Measurements from ENCODE around the gene UBE2I. TPM values are rescaled to one million over a fixed set of nuclear protein-coding genes. Genes with fewer than 3 reads are reported as not detected.

UBE2I gene
- total and polyA plus RNA-seq, 4 donors: 19.4 to 23.9 (median 22.5) TPM

DNA sequence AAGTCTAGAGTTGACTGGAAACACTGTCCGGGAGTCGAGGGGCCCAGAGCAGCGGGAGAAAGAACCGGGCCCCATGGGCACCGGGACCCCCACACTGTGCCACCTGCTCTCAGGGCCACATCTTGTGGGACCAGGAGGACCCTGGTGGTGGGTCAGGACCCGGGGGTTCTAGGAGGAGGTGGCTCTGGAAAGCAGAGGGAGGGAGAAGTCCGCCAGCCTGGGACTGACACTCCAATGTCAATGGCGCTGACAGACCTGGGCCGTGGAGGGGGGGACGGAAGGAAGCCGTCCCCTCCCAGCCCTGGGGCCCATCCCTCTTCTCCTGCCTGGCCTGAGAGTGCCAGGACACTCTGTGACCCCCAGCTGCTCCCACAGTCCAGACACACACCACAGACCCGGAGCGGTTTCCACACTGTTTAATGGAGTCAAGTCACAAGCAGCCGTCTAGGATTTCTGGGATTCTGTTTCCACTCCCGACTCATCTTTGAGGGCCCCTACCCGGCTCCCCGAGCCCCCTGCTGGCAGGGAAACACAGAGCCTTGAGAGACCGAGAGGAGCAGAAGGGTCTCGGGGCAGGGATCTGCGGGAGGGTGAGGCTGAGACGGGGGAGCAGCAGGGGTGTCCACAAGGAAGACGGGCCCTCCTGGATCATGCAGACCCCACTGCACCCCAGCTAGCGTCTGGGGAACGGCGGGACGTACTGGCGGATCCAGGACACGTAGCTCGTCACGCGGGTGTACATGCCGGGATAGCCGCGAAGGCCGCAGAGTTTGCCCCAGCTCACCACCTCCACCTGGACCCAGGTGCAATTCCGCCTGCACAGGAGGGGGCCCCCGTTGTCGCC lies 23.5 kb upstream of the UBE2I start:
- 80% methylated on average over 38 of the region's 38 CpGs for WGBS
- H3K27ac ChIP-seq (ENCODE audit: low read depth in 1 of 2, low read length in 2 of 2): no peak overlapping the region
- no peaks in the 10 kb centered on the region for H3K27me3 ChIP-seq (ENCODE audit: control insufficient read depth in 4 of 4, insufficient read depth in 4 of 4, low read length in 3 of 4)
- H3K36me3 ChIP-seq (ENCODE audit: control insufficient read depth in 4 of 4, insufficient read depth in 3 of 4, low read depth in 1 of 4, low read length in 3 of 4): no peaks in the 10 kb centered on the region
- no peaks in the 10 kb centered on the region for H3K9me3 ChIP-seq (ENCODE audit: control insufficient read depth in 4 of 4, low read length in 3 of 4)
- peaks cover 1 to 15% (median 10%) of the 10 kb centered on the region in 4 donors for H3K4me1 ChIP-seq (ENCODE audit: control insufficient read depth in 4 of 4, insufficient read depth in 4 of 4, low read length in 3 of 4)
- no peak overlapping the region for H3K4me3 ChIP-seq (ENCODE audit: low read depth in 1 of 3, low read length in 3 of 3)
- no peak for DNase-seq (ENCODE audit: low spot score)
- no peak overlapping the region for H3K9ac ChIP-seq (ENCODE audit: low read depth in 1 of 2, low read length in 2 of 2)
- TF ChIP-seq NR2F2 (IDR thresholded peaks at IDR 0.05) (no peak), RXRA (IDR thresholded peaks at IDR 0.05) (no peak), FOXA2 (IDR thresholded peaks at IDR 0.05) (no peak), GABPA (IDR thresholded peaks at IDR 0.05 in 1 of 2, conservative IDR thresholded peaks at IDR 0.05 in 1 of 2) (no peak), FOXA1 (IDR thresholded peaks at IDR 0.05) (no peak), TAF1 (conservative IDR thresholded peaks at IDR 0.05) (no peak), HNF4G (IDR thresholded peaks at IDR 0.05) (no peak)
- TF ChIP-seq, protein P1, sequence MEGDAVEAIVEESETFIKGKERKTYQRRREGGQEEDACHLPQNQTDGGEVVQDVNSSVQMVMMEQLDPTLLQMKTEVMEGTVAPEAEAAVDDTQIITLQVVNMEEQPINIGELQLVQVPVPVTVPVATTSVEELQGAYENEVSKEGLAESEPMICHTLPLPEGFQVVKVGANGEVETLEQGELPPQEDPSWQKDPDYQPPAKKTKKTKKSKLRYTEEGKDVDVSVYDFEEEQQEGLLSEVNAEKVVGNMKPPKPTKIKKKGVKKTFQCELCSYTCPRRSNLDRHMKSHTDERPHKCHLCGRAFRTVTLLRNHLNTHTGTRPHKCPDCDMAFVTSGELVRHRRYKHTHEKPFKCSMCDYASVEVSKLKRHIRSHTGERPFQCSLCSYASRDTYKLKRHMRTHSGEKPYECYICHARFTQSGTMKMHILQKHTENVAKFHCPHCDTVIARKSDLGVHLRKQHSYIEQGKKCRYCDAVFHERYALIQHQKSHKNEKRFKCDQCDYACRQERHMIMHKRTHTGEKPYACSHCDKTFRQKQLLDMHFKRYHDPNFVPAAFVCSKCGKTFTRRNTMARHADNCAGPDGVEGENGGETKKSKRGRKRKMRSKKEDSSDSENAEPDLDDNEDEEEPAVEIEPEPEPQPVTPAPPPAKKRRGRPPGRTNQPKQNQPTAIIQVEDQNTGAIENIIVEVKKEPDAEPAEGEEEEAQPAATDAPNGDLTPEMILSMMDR (IDR thresholded peaks at IDR 0.05; ENCODE audit: low read depth, low read length, missing input control): no peak
- TF ChIP-seq, protein P2, sequence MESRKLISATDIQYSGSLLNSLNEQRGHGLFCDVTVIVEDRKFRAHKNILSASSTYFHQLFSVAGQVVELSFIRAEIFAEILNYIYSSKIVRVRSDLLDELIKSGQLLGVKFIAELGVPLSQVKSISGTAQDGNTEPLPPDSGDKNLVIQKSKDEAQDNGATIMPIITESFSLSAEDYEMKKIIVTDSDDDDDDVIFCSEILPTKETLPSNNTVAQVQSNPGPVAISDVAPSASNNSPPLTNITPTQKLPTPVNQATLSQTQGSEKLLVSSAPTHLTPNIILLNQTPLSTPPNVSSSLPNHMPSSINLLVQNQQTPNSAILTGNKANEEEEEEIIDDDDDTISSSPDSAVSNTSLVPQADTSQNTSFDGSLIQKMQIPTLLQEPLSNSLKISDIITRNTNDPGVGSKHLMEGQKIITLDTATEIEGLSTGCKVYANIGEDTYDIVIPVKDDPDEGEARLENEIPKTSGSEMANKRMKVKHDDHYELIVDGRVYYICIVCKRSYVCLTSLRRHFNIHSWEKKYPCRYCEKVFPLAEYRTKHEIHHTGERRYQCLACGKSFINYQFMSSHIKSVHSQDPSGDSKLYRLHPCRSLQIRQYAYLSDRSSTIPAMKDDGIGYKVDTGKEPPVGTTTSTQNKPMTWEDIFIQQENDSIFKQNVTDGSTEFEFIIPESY (IDR thresholded peaks at IDR 0.05): no peak
- TF ChIP-seq, protein P3, sequence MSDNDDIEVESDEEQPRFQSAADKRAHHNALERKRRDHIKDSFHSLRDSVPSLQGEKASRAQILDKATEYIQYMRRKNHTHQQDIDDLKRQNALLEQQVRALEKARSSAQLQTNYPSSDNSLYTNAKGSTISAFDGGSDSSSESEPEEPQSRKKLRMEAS (IDR thresholded peaks at IDR 0.05): no peak

DNA sequence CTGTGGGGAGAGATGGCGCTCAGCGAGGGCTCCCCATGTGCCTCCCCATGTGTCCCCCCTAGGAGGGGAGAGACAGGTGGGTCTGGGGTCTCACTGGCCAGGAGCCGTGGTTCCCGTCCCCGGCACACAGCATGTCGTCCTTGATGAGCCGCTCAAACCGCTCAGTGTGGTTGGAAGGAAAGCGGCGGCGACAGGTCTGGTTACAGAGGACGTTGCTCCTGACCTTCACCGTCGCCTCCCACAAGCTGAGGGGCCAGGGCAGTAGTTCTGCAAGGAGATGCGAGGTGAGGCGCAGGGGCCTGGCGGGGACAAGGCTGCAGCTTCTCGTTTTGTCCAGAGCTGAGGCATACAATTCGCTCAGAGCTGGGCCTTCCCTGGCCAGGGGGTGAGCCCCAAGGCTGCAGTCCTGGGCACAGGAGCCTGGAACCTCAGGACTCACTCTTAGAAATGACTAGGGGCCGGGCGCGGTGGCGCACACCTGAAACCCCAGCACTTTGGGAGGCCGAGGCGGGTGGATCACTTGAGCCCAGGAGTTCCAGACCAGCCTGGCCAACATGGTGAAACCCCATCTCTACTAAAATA lies 22.8 kb upstream of the UBE2I start:
- Histone ChIP-seq H3K36me3 (ENCODE audit: control insufficient read depth in 4 of 4, insufficient read depth in 3 of 4, low read depth in 1 of 4, low read length in 3 of 4) (no peaks in the 10 kb centered on the region), H3K9ac (ENCODE audit: low read depth in 1 of 2, low read length in 2 of 2) (no peak overlapping the region), H3K4me1 (ENCODE audit: control insufficient read depth in 4 of 4, insufficient read depth in 4 of 4, low read length in 3 of 4) (peaks cover 7 to 21% (median 14%) of the 10 kb centered on the region in 4 donors), H3K9me3 (ENCODE audit: control insufficient read depth in 4 of 4, low read length in 3 of 4) (no peaks in the 10 kb centered on the region), H3K27me3 (ENCODE audit: control insufficient read depth in 4 of 4, insufficient read depth in 4 of 4, low read length in 3 of 4) (no peaks in the 10 kb centered on the region), H3K27ac (ENCODE audit: low read depth in 1 of 2, low read length in 2 of 2) (no peak overlapping the region), H3K4me3 (ENCODE audit: low read depth in 1 of 3, low read length in 3 of 3) (no peak overlapping the region)
- no peak for DNase-seq (ENCODE audit: low spot score)
- WGBS: 87% methylated on average over 25 of the region's 25 CpGs
- no peak for TF ChIP-seq GABPA (IDR thresholded peaks at IDR 0.05 in 1 of 2, conservative IDR thresholded peaks at IDR 0.05 in 1 of 2)
- TF ChIP-seq, protein P3 (IDR thresholded peaks at IDR 0.05): no peak
- no peak for TF ChIP-seq EGR1 (IDR thresholded peaks at IDR 0.05; ENCODE audit: low read depth in 2 of 2)
- no peak for TF ChIP-seq YY1 (IDR thresholded peaks at IDR 0.05)
